Tibial artery (tissue), 4 donors: ENCODE results near the gene PPFIBP2.
A peak's percentile ranks its signal among the peaks of the same experiment; 100 is the strongest.

ENCODE experiments used
- DNase-seq, 2 donors: peaks; one replicate each; pipeline ENCODE4 v3.0.0-alpha.2; 2019
- H3K27ac ChIP-seq, 2 donors: fragments of 200-600 bp; sonication (generic) in 1 of 2; 1 replicate in 1 of 2; 2 replicates in 1 of 2; pipeline ENCODE4 v1.5.1; 2018 to 2019; ENCODE audit warnings: mild to moderate bottlenecking in 1 of 2
- H3K27me3 ChIP-seq, 2 donors: fragments of 200-600 bp; sonication (generic) in 1 of 2; one replicate each; pipeline versions ENCODE4 v1.5.1 to v1.6.0; 2016 to 2019
- H3K36me3 ChIP-seq, 3 donors: fragments of 200-600 bp; sonication (generic) in 2 of 3; one replicate each; pipeline ENCODE4 v1.5.1; 2016 to 2019; ENCODE audit warnings: mild to moderate bottlenecking in 2 of 3
- H3K4me1 ChIP-seq, 4 donors: fragments of 200-600 bp; sonication (generic) in 2 of 4; 1 replicate in 3 of 4; 2 replicates in 1 of 4; pipeline ENCODE4 v1.5.1; 2016 to 2019
- H3K4me3 ChIP-seq, 2 donors: fragments of 200-600 bp; sonication (generic) in 1 of 2; 1 replicate in 1 of 2; 2 replicates in 1 of 2; pipeline ENCODE4 v1.5.1; 2018 to 2019; ENCODE audit warnings: mild to moderate bottlenecking in 2 of 2
- H3K9me3 ChIP-seq, 3 donors: fragments of 200-600 bp; sonication (generic) in 1 of 3; one replicate each; pipeline ENCODE4 v1.5.1; 2016 to 2019
- CTCF ChIP-seq, 2 experiments: fragments of 200-600 bp in 1 of 2; fragments of 450-650 bp in 1 of 2; IDR thresholded peaks; one replicate each; pipeline ENCODE4 v1.5.1; 2017 to 2019; ENCODE audit warnings: antibody characterized with exemption in 2 of 2, mild to moderate bottlenecking in 1 of 2, moderate library complexity in 1 of 2
- intact Hi-C: fragments of 100-400 bp; cut with DNase I; formaldehyde crosslinking; loops from one replicate; pipeline ENCODE4 v1.15.0; 2023; ENCODE audit warnings: low total_unique reads

Gene PPFIBP2

GRCh38 chr11:7586376-7586775 is 72.6 kb downstream of the PPFIBP2 start:
- H3K36me3 ChIP-seq, result no peaks in the 10 kb centered on the region
- no peaks in the 10 kb centered on the region for H3K27me3 ChIP-seq
- intact Hi-C loops, result no loop called here
- no peak overlapping the region for H3K27ac ChIP-seq
- no peak overlapping the region for H3K4me3 ChIP-seq
- no peaks in the 10 kb centered on the region for H3K9me3 ChIP-seq
- H3K4me1 ChIP-seq, result peaks cover 0 to 65% (median 27%) of the 10 kb centered on the region in 4 donors
- no peak for TF ChIP-seq CTCF (IDR thresholded peaks at IDR 0.05)
- DNase-seq, result no peak

DNA sequence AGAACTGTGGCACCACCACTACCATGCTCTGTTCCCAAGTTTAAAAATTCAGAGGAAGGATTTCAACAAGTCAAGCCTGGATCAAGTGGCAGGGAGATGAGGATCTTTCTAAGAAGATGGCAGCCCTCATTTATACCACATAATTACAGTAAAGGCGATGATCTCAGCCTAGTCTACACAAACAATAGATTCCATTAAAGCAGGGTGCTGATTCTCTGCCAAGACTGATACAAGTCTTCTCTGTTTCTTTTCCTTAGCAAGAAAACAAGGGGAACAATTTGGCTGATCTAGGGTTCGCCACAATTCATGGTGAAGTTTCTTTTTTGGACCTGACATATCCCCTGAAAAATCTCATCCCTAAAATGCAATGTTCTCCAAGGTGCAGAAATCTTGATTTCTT is 73.9 kb downstream of the PPFIBP2 start:
- H3K9me3 ChIP-seq, result no peaks in the 10 kb centered on the region
- no peak for DNase-seq
- intact Hi-C loops, result no loop called here
- H3K4me3 ChIP-seq, result no peak overlapping the region
- no peak for TF ChIP-seq CTCF (IDR thresholded peaks at IDR 0.05)
- no peaks in the 10 kb centered on the region for H3K27me3 ChIP-seq
- peaks cover 0 to 52% (median 25%) of the 10 kb centered on the region in 4 donors for H3K4me1 ChIP-seq
- no peaks in the 10 kb centered on the region for H3K36me3 ChIP-seq
- peak overlapping the region; percentile 4 to 32 for H3K27ac ChIP-seq

- DNase-seq, result no peak
- H3K4me3 ChIP-seq, result no peak overlapping the region
- intact Hi-C loops, result no loop called here
- TF ChIP-seq CTCF (IDR thresholded peaks at IDR 0.05), result no peak
- H3K27ac ChIP-seq, result no peak overlapping the region
- H3K9me3 ChIP-seq, result no peaks in the 10 kb centered on the region
- peaks cover 0 to 31% (median 24%) of the 10 kb centered on the region in 4 donors for H3K4me1 ChIP-seq
- H3K36me3 ChIP-seq, result no peaks in the 10 kb centered on the region
- H3K27me3 ChIP-seq, result no peaks in the 10 kb centered on the region
These were observed 76.1 kb downstream of the PPFIBP2 start for GRCh38 chr11:7589861-7590260.

GRCh38 chr11:7590529-7590928 is 76.7 kb downstream of the PPFIBP2 start:
- no peak for DNase-seq
- no peak for TF ChIP-seq CTCF (IDR thresholded peaks at IDR 0.05)
- no peaks in the 10 kb centered on the region for H3K36me3 ChIP-seq
- peaks cover 0 to 27% (median 18%) of the 10 kb centered on the region in 4 donors for H3K4me1 ChIP-seq
- H3K27ac ChIP-seq, result no peak overlapping the region
- intact Hi-C loops, result no loop called here
- no peaks in the 10 kb centered on the region for H3K27me3 ChIP-seq
- H3K4me3 ChIP-seq, result no peak overlapping the region
- no peaks in the 10 kb centered on the region for H3K9me3 ChIP-seq

DNA sequence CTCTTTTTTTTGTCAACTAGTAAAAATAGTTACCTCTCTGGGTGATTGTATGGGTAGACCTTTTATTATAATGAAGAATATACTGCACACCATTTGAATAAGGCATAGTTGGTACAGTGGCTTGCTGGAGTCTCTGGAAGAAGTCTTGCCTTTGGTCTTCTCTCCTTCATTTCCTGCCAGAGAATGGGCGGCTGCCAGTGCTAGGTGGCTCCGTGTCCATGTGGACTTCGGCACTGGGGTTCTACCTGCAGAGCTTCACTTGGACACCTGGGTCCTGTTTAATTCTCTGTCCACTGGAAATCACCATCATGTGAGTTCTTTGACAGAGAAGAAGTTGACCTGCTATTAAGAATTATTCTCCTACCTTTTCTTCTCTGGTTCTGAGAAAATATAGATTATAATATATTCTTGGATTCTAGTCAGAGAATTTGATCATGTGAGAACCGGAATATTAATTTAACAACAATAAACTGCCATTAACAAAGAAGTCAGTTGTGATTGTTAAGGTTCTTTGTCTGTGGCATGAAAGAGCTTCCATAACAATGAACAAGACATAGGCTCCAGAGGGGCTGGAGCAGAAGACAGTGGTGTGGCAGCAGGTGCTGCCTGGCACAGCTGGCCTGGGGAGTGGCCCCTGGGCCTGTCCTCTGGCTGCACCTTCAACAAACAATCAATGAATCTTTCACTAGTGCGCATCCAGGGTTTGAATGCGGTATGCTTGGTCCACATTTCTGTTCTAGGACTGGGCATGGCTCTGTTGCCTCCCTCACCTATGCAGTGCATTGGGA is 77.5 kb downstream of the PPFIBP2 start:
- intact Hi-C loops, result no loop called here
- Histone ChIP-seq H3K27me3 (no peaks in the 10 kb centered on the region), H3K4me3 (no peak overlapping the region), H3K4me1 (peaks cover 0 to 29% (median 15%) of the 10 kb centered on the region in 4 donors), H3K9me3 (no peaks in the 10 kb centered on the region), H3K36me3 (no peaks in the 10 kb centered on the region), H3K27ac (no peak overlapping the region)
- TF ChIP-seq CTCF (IDR thresholded peaks at IDR 0.05), result no peak
- no peak for DNase-seq
